Measurements from ENCODE around the gene MARCHF10. TPM values are rescaled to one million over a fixed set of nuclear protein-coding genes. Genes with fewer than 3 reads are reported as not detected.

MARCHF10 gene
- total RNA-seq, 1 donor from 2014 or later = 1.3 TPM

GRCh38 chr17:62704381-62704971, 103.6 kb downstream of the MARCHF10 start:
- H3K36me3 ChIP-seq (ENCODE audit: control insufficient read depth, insufficient read depth, low read length) = no peaks in the 10 kb centered on the region
- peak overlapping the region; percentile 52 for H3K4me3 ChIP-seq (ENCODE audit: low read depth, low read length)
- no peak for TF ChIP-seq CTCF (IDR thresholded peaks at IDR 0.05; ENCODE audit: insufficient read depth, low read length, poor library complexity, severe bottlenecking)
- no peak for DNase-seq (ENCODE audit: low read depth)
- no peaks in the 10 kb centered on the region for H3K27me3 ChIP-seq (ENCODE audit: control insufficient read depth, insufficient read depth, low read length)

GRCh38 chr17:62703776-62704380, 104.2 kb downstream of the MARCHF10 start:
- peak; percentile 56 for TF ChIP-seq CTCF (IDR thresholded peaks at IDR 0.05; ENCODE audit: insufficient read depth, low read length, poor library complexity, severe bottlenecking)
- Histone ChIP-seq H3K36me3 (ENCODE audit: control insufficient read depth, insufficient read depth, low read length) (no peaks in the 10 kb centered on the region), H3K27me3 (ENCODE audit: control insufficient read depth, insufficient read depth, low read length) (no peaks in the 10 kb centered on the region), H3K4me3 (ENCODE audit: low read depth, low read length) (peak overlapping the region; percentile 52)
- no peak for DNase-seq (ENCODE audit: low read depth)

GRCh38 chr17:62703261-62703775, 104.8 kb downstream of the MARCHF10 start:
- no peaks in the 10 kb centered on the region for H3K27me3 ChIP-seq (ENCODE audit: control insufficient read depth, insufficient read depth, low read length)
- peak overlapping the region; percentile 52 for H3K4me3 ChIP-seq (ENCODE audit: low read depth, low read length)
- peak; percentile 71 for DNase-seq (ENCODE audit: low read depth)
- no peak for TF ChIP-seq CTCF (IDR thresholded peaks at IDR 0.05; ENCODE audit: insufficient read depth, low read length, poor library complexity, severe bottlenecking)
- H3K36me3 ChIP-seq (ENCODE audit: control insufficient read depth, insufficient read depth, low read length) = no peaks in the 10 kb centered on the region

GRCh38 chr17:62702746-62703260, 105.3 kb downstream of the MARCHF10 start:
- no peak for DNase-seq (ENCODE audit: low read depth)
- Histone ChIP-seq H3K27me3 (ENCODE audit: control insufficient read depth, insufficient read depth, low read length) (no peaks in the 10 kb centered on the region), H3K4me3 (ENCODE audit: low read depth, low read length) (no peak overlapping the region), H3K36me3 (ENCODE audit: control insufficient read depth, insufficient read depth, low read length) (no peaks in the 10 kb centered on the region)
- no peak for TF ChIP-seq CTCF (IDR thresholded peaks at IDR 0.05; ENCODE audit: insufficient read depth, low read length, poor library complexity, severe bottlenecking)

GRCh38 chr17:62701706-62702085, 106.4 kb downstream of the MARCHF10 start:
- Histone ChIP-seq H3K27me3 (ENCODE audit: control insufficient read depth, insufficient read depth, low read length) (no peaks in the 10 kb centered on the region), H3K36me3 (ENCODE audit: control insufficient read depth, insufficient read depth, low read length) (no peaks in the 10 kb centered on the region), H3K4me3 (ENCODE audit: low read depth, low read length) (no peak overlapping the region)
- no peak for TF ChIP-seq CTCF (IDR thresholded peaks at IDR 0.05; ENCODE audit: insufficient read depth, low read length, poor library complexity, severe bottlenecking)
- no peak for DNase-seq (ENCODE audit: low read depth)

Data from kidney epithelial cell (primary cell).